ENCODE data around the gene ACKR2. TPM values are rescaled to one million over a fixed set of nuclear protein-coding genes. Genes with fewer than 3 reads are reported as not detected.

ACKR2 gene
- total RNA-seq, 1 experiment from 2014 or later, result 0.28 TPM

- no peak for DNase-seq (ENCODE audit: low spot score)
- ChIA-PET POLR2A (interaction anchor here (0.6 to 2.3 kb wide), 8 partner anchors 15 to 990 kb away, joined by 3 to 6 read pairs (median 4); no protein-coding TSS in a partner anchor), CTCF (interaction anchor here (0.5 to 2.7 kb wide), 5 partner anchors 12 to 187 kb away, joined by 3 to 19 read pairs (median 8); no protein-coding TSS in a partner anchor)
Observed at GRCh38 chr3:42804831-42805132, 4.5 kb upstream of the ACKR2 start.

GRCh38 chr3:42805141-42805821 lies 4.0 kb upstream of the ACKR2 start:
- ChIA-PET CTCF (interaction anchor here (0.5 to 2.7 kb wide), 5 partner anchors 11 to 187 kb away, joined by 3 to 19 read pairs (median 8); no protein-coding TSS in a partner anchor), POLR2A (interaction anchor here (0.6 to 2.3 kb wide), 8 partner anchors 14 to 990 kb away, joined by 3 to 6 read pairs (median 4); no protein-coding TSS in a partner anchor)
- H3K4me3 Mint-ChIP-seq, result peak overlapping the region; percentile 95
- H3K36me3 Mint-ChIP-seq, result peaks cover 5% of the 10 kb centered on the region; the same call in 1 of the 2 replicates
- peak; percentile 57 for DNase-seq (ENCODE audit: low spot score)
- no peak; the same call in 1 of the 2 replicates for ATAC-seq
- H3K4me1 Mint-ChIP-seq, result peaks cover 29% of the 10 kb centered on the region
- no peak overlapping the region for H3K27ac Mint-ChIP-seq
- H3K27me3 Mint-ChIP-seq (ENCODE audit: low read depth), result peaks cover 22% of the 10 kb centered on the region
- H3K9me3 Mint-ChIP-seq, result no peaks in the 10 kb centered on the region
- TF ChIP-seq FOXP1 (CRISPR knock-in tag; IDR thresholded peaks at IDR 0.05; ENCODE audit: borderline replicate concordance) (no peak), GABPB1 (CRISPR knock-in tag; IDR thresholded peaks at IDR 0.05) (0 out of 2 replicates have a peak, but pooled peaks have one; percentile 46)

More at GRCh38 chr3:42804831-42805132, 4.5 kb upstream of the ACKR2 start:
- no peaks in the 10 kb centered on the region for H3K9me3 Mint-ChIP-seq
- peaks cover 5% of the 10 kb centered on the region; the same call in 1 of the 2 replicates for H3K36me3 Mint-ChIP-seq
- H3K4me1 Mint-ChIP-seq, result peaks cover 32% of the 10 kb centered on the region
- no peak for ATAC-seq
- H3K27ac Mint-ChIP-seq, result no peak overlapping the region
- TF ChIP-seq KAT7 (CRISPR knock-in tag; IDR thresholded peaks at IDR 0.05; ENCODE audit: borderline replicate concordance), result no peak
- no peak for TF ChIP-seq CDX4 (CRISPR knock-in tag; IDR thresholded peaks at IDR 0.05; ENCODE audit: borderline replicate concordance)
- H3K4me3 Mint-ChIP-seq, result peak overlapping the region; percentile 95
- H3K27me3 Mint-ChIP-seq (ENCODE audit: low read depth), result peaks cover 22% of the 10 kb centered on the region

DNA sequence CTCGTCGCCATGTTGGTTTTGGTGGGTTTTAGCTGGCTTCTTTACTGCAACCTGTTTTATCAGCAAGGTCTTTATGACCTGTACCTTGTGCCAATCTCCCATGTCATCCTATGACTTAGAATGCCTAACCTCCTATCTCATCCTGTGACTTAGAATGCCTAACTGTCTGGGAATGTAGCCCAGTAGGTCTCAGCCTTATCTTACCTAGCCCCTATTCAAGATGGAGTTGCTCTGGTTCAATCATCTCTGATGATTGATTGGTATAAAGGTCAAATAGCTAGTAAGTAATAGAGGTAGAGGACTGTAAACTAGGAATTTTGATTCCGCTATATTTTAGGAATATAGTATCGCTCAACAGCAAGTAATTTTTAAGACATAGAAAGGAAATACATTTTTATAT lies 1.3 kb upstream of the ACKR2 start:
- ChIA-PET POLR2A (no interaction called here), CTCF (interaction anchor here (2.1 kb wide), 1 partner anchor 23 kb away, joined by 5 read pairs; no protein-coding TSS in a partner anchor)
- H3K36me3 Mint-ChIP-seq, result no peaks in the 10 kb centered on the region
- ATAC-seq (no peak), DNase-seq (ENCODE audit: low spot score) (no peak)
- no peaks in the 10 kb centered on the region for H3K9me3 Mint-ChIP-seq
- H3K27ac Mint-ChIP-seq, result no peak overlapping the region
- no peak overlapping the region for H3K4me3 Mint-ChIP-seq
- H3K27me3 Mint-ChIP-seq (ENCODE audit: low read depth), result peaks cover 22% of the 10 kb centered on the region
- peaks cover 16% of the 10 kb centered on the region for H3K4me1 Mint-ChIP-seq
- no peak for TF ChIP-seq ZNF263 (CRISPR knock-in tag; IDR thresholded peaks at IDR 0.05; ENCODE audit: low read depth)
- TF ChIP-seq, protein P1, sequence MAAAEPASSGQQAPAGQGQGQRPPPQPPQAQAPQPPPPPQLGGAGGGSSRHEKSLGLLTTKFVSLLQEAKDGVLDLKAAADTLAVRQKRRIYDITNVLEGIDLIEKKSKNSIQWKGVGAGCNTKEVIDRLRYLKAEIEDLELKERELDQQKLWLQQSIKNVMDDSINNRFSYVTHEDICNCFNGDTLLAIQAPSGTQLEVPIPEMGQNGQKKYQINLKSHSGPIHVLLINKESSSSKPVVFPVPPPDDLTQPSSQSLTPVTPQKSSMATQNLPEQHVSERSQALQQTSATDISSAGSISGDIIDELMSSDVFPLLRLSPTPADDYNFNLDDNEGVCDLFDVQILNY (CRISPR knock-in tag; IDR thresholded peaks at IDR 0.05), result no peak
- TF ChIP-seq, protein P2, sequence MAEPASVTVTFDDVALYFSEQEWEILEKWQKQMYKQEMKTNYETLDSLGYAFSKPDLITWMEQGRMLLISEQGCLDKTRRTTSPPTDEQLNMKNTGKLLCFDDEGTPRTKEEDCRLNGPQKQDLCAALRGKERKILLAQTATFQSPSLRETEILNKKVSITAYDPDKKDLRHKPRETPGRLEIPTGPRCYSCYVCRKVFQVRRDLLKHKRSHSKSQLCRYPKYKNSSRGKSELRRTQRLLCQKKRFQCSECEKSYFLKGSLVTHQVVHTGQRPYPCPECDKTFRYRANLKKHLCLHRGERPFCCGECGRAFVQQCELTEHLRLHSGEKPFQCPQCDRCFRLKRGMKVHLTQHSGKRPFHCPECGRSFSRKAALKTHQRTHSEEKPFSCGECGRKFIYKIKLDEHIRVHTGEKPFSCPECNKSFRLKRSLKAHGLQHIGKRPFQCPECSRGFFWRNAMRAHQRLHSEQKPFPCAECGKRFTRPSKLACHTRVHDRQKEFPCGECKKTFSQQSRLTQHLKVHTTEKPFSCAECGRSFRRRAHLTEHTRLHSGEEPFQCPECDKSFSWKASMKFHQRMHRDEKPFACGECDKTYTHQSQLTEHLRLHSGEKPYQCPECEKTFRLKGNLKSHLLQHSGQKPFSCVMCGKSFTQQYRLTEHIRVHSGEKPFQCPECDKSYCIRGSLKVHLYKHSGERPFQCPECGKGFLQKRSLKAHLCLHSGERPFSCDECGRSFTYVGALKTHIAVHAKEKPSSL (CRISPR knock-in tag; conservative IDR thresholded peaks at IDR 0.05), result no peak
- no peak for TF ChIP-seq GABPB1 (CRISPR knock-in tag; IDR thresholded peaks at IDR 0.05)
- no peak for TF ChIP-seq TP53 (CRISPR knock-in tag; IDR thresholded peaks at IDR 0.05)
- no peak for TF ChIP-seq ZNF512 (CRISPR knock-in tag; IDR thresholded peaks at IDR 0.05; ENCODE audit: borderline replicate concordance)
- TF ChIP-seq, protein P3, sequence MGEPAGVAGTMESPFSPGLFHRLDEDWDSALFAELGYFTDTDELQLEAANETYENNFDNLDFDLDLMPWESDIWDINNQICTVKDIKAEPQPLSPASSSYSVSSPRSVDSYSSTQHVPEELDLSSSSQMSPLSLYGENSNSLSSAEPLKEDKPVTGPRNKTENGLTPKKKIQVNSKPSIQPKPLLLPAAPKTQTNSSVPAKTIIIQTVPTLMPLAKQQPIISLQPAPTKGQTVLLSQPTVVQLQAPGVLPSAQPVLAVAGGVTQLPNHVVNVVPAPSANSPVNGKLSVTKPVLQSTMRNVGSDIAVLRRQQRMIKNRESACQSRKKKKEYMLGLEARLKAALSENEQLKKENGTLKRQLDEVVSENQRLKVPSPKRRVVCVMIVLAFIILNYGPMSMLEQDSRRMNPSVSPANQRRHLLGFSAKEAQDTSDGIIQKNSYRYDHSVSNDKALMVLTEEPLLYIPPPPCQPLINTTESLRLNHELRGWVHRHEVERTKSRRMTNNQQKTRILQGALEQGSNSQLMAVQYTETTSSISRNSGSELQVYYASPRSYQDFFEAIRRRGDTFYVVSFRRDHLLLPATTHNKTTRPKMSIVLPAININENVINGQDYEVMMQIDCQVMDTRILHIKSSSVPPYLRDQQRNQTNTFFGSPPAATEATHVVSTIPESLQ (CRISPR knock-in tag; IDR thresholded peaks at IDR 0.05), result no peak
- no peak for TF ChIP-seq ATF1 (CRISPR knock-in tag; IDR thresholded peaks at IDR 0.05)
- no peak for TF ChIP-seq TEAD4 (CRISPR knock-in tag; IDR thresholded peaks at IDR 0.05)
- TF ChIP-seq, protein P4, sequence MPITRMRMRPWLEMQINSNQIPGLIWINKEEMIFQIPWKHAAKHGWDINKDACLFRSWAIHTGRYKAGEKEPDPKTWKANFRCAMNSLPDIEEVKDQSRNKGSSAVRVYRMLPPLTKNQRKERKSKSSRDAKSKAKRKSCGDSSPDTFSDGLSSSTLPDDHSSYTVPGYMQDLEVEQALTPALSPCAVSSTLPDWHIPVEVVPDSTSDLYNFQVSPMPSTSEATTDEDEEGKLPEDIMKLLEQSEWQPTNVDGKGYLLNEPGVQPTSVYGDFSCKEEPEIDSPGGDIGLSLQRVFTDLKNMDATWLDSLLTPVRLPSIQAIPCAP (CRISPR knock-in tag; IDR thresholded peaks at IDR 0.05), result no peak
- TF ChIP-seq USF1 (CRISPR knock-in tag; IDR thresholded peaks at IDR 0.05), result no peak
- TF ChIP-seq ZMAT4 (CRISPR knock-in tag; IDR thresholded peaks at IDR 0.05), result no peak
- no peak for TF ChIP-seq SOX15 (CRISPR knock-in tag; IDR thresholded peaks at IDR 0.05)
- TF ChIP-seq NFATC4 (CRISPR knock-in tag; IDR thresholded peaks at IDR 0.05), result no peak
- no peak for TF ChIP-seq OVOL2 (CRISPR knock-in tag; IDR thresholded peaks at IDR 0.05; ENCODE audit: borderline replicate concordance)
- no peak for TF ChIP-seq ZNF219 (CRISPR knock-in tag; IDR thresholded peaks at IDR 0.05; ENCODE audit: borderline replicate concordance)
- no peak for TF ChIP-seq ESRRA (CRISPR knock-in tag; IDR thresholded peaks at IDR 0.05; ENCODE audit: borderline replicate concordance)
- TF ChIP-seq JAZF1 (CRISPR knock-in tag; IDR thresholded peaks at IDR 0.05), result no peak
